SU-DHL-6 (cell line): Measurements from ENCODE around the gene CRACR2A.

Experiments used
- H2AFZ ChIP-seq: fragments of 200-600 bp; sonication (generic); 2 replicates; pipeline ENCODE4 v1.6.1; 2014; ENCODE audit warnings: low read depth, mild to moderate bottlenecking, moderate library complexity, mixed read lengths, antibody characterized with exemption, low read length; ENCODE audit not compliant: severe bottlenecking
- H3F3A ChIP-seq: fragments of 200-600 bp; shearing (Covaris generic); 2 replicates; pipeline ENCODE4 v1.6.0; 2016; ENCODE audit warnings: antibody characterized with exemption, mild to moderate bottlenecking; ENCODE audit not compliant: insufficient read depth
- H3K27ac ChIP-seq: fragments of 200-600 bp; sonication (generic); 2 replicates; pipeline ENCODE4 v1.5.1; 2016; ENCODE audit warnings: low read depth, mild to moderate bottlenecking, low read length, moderate library complexity, mixed read lengths
- H3K27me3 ChIP-seq: fragments of 200-600 bp; sonication (generic), shearing (Covaris generic); 2 replicates; pipeline ENCODE4 v1.6.0; 2014; ENCODE audit warnings: mild to moderate bottlenecking, low read length
- H3K36me3 ChIP-seq: fragments of 200-600 bp; sonication (generic); 2 replicates; pipeline ENCODE4 v1.6.1; 2014; ENCODE audit warnings: mild to moderate bottlenecking, low read length, mixed read lengths
- H3K4me2 ChIP-seq: fragments of 300-600, 200-600 bp; shearing (Covaris generic), sonication (generic); 2 replicates; pipeline ENCODE4 v1.6.0; 2014; ENCODE audit warnings: low read length, low read depth, mild to moderate bottlenecking; ENCODE audit not compliant: poor library complexity, severe bottlenecking
- H3K4me3 ChIP-seq: fragments of 200-600 bp; sonication (generic); 2 replicates; pipeline ENCODE4 v1.5.1; 2014; ENCODE audit warnings: antibody characterized with exemption, low read length, mild to moderate bottlenecking, mixed read lengths; ENCODE audit not compliant: insufficient read depth, poor library complexity, severe bottlenecking
- H3K79me2 ChIP-seq: fragments of 200-600 bp; sonication (generic); 2 replicates; pipeline ENCODE4 v1.6.1; 2014; ENCODE audit warnings: mild to moderate bottlenecking, low read length, moderate library complexity; ENCODE audit not compliant: insufficient read depth
- H3K9ac ChIP-seq: fragments of 200-600 bp; sonication (generic); 2 replicates; pipeline ENCODE4 v1.7.0; 2014; ENCODE audit warnings: mild to moderate bottlenecking, low read length
- H3K9me2 ChIP-seq: fragments of 200-600 bp; sonication (generic); replicated peaks from 2 replicates; pipeline ENCODE4 v1.6.1; 2014; ENCODE audit warnings: low read length; ENCODE audit not compliant: insufficient read depth
- H3K9me3 ChIP-seq: fragments of 200-600 bp; sonication (generic); 2 replicates; pipeline ENCODE4 v1.6.1; 2014; ENCODE audit warnings: low read length, mixed read lengths; ENCODE audit not compliant: insufficient read depth
- H4K20me1 ChIP-seq: fragments of 200-600 bp; sonication (generic); 2 replicates; pipeline ENCODE4 v1.6.1; 2014; ENCODE audit warnings: low read depth, mild to moderate bottlenecking, antibody characterized with exemption, low read length, moderate library complexity, mixed read lengths
- CTCF ChIP-seq: fragments of 200-600 bp; sonication (generic); IDR thresholded peaks from one replicate; pipeline ENCODE4 v1.5.1; 2017; ENCODE audit warnings: antibody characterized with exemption, mild to moderate bottlenecking, low read length, moderate library complexity; ENCODE audit not compliant: insufficient read depth, poor library complexity, severe bottlenecking
- EZH2phosphoT487 ChIP-seq: fragments of 200-600 bp; sonication (generic), shearing (Covaris generic); conservative IDR thresholded peaks from 2 replicates; pipeline ENCODE4 v1.6.1; 2018; ENCODE audit warnings: mild to moderate bottlenecking, antibody characterized with exemption, low read length, moderate library complexity, mixed read lengths

Gene CRACR2A

GRCh38 chr12:3746758-3747157 is 6.2 kb downstream of the CRACR2A start:
- no peak overlapping the region for H3K4me3 ChIP-seq
- no peaks in the 10 kb centered on the region for H3F3A ChIP-seq
- H3K9me2 ChIP-seq: no peaks in the 10 kb centered on the region
- H3K27ac ChIP-seq: no peak overlapping the region
- H3K27me3 ChIP-seq: no peaks in the 10 kb centered on the region
- no peaks in the 10 kb centered on the region for H3K9me3 ChIP-seq
- no peaks in the 10 kb centered on the region for H3K36me3 ChIP-seq
- TF ChIP-seq CTCF: no peak
- TF ChIP-seq EZH2phosphoT487: no peak
- H3K79me2 ChIP-seq: peaks cover 66% of the 10 kb centered on the region
- H3K9ac ChIP-seq: no peak overlapping the region
- H2AFZ ChIP-seq: no peak overlapping the region
- H4K20me1 ChIP-seq: no peaks in the 10 kb centered on the region
- H3K4me2 ChIP-seq: no peak overlapping the region

GRCh38 chr12:3745152-3745551 is 7.8 kb downstream of the CRACR2A start:
- H3K9ac ChIP-seq: no peak overlapping the region
- H2AFZ ChIP-seq: no peak overlapping the region
- H3K79me2 ChIP-seq: peaks cover 50% of the 10 kb centered on the region
- no peaks in the 10 kb centered on the region for H3F3A ChIP-seq
- H4K20me1 ChIP-seq: no peaks in the 10 kb centered on the region
- H3K4me2 ChIP-seq: no peak overlapping the region
- no peaks in the 10 kb centered on the region for H3K9me2 ChIP-seq
- H3K27ac ChIP-seq: no peak overlapping the region
- TF ChIP-seq EZH2phosphoT487 (no peak), CTCF (no peak)
- no peaks in the 10 kb centered on the region for H3K27me3 ChIP-seq
- no peak overlapping the region for H3K4me3 ChIP-seq
- no peaks in the 10 kb centered on the region for H3K9me3 ChIP-seq
- no peaks in the 10 kb centered on the region for H3K36me3 ChIP-seq

GRCh38 chr12:3744229-3744901 is 8.5 kb downstream of the CRACR2A start:
- H3K27me3 ChIP-seq: no peaks in the 10 kb centered on the region
- no peak overlapping the region for H3K9ac ChIP-seq
- no peaks in the 10 kb centered on the region for H3F3A ChIP-seq
- no peaks in the 10 kb centered on the region for H3K9me3 ChIP-seq
- H3K9me2 ChIP-seq: no peaks in the 10 kb centered on the region
- H3K4me3 ChIP-seq: no peak overlapping the region
- TF ChIP-seq EZH2phosphoT487 (no peak), CTCF (no peak)
- H3K36me3 ChIP-seq: no peaks in the 10 kb centered on the region
- no peak overlapping the region for H3K4me2 ChIP-seq
- no peak overlapping the region for H3K27ac ChIP-seq
- peaks cover 45% of the 10 kb centered on the region for H3K79me2 ChIP-seq
- no peaks in the 10 kb centered on the region for H4K20me1 ChIP-seq
- no peak overlapping the region for H2AFZ ChIP-seq
